HG03280 (cell line): ENCODE results near the gene KIF25.
"Not testable (repeated sequence)": the region's sequence is repeated elsewhere in the genome, so short reads cannot be mapped to it uniquely, and the experiment has no call there.

Experiments used
- ATAC-seq: cut with Tn5 transposase; IDR thresholded peaks from one replicate; pipeline ENCODE4 v1.9.1; 2021; ENCODE audit warnings: mild to moderate bottlenecking, moderate library complexity; ENCODE audit not compliant: unreplicated experiment

The KIF25 gene

GRCh38 chr6:167974640-167975344 is 22.7 kb upstream of the KIF25 start:
- no peak for ATAC-seq

GRCh38 chr6:167975458-167975857 is 22.0 kb upstream of the KIF25 start:
- ATAC-seq: no peak

- ATAC-seq: not testable (repeated sequence)
These were observed 21.3 kb upstream of the KIF25 start for GRCh38 chr6:167976116-167976657.

- no peak for ATAC-seq
These were observed 20.8 kb upstream of the KIF25 start for GRCh38 chr6:167976708-167977107.

GRCh38 chr6:167977717-167978467 is 19.6 kb upstream of the KIF25 start:
- no peak for ATAC-seq

DNA sequence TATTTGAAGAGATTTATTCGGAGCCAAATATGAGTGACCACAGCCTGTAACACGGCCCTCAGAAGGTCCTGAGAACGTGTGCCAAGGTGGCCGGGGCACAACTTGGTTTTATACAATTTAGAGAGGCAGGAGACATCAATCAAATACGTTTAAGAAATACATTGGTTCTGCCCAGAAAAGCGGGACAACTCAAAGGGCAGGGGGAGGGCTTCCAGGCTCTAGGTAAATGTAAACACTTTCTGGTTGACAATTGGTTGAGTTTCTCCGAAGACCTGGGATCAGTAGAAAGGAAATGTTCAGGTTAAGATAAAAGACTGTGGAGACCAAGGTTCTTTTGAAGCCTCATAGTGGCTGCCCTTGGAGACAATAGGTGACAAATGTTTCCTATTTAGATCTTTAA is 18.9 kb upstream of the KIF25 start:
- ATAC-seq: no peak

DNA sequence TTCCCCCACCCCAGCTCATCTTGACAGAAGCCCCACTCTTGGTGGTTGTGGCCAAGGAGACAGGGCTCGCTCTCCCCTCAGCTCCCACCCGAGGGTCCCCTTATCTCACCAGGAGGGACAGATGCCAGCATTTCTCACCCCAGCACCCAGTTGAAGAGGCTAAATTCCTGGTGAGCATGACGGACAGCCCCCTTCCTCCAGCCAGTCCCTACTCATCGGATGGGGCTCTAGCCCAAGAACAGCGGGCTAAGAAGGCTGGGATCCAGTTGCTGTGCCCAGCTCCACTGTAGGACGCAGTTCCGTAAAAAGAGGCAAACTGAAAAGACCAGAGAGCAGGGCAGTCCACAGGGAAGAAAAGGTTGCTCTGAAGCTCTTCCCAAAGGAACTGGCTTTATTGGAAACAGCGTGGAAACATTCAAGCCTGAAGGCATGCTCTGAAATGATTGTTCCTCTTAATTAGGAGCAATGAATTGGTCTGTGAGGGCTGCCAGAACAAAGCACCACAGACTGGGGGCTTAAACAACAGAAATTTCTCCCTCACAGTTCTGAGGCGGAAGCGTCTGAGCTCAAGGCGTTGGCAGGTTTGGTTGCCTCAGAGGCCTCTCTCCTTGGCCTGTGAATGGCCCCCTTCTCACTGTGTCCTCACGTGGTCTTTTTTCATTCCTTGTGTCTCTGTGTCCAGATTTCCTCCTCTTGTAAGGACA is 17.9 kb upstream of the KIF25 start:
- ATAC-seq: no peak

DNA sequence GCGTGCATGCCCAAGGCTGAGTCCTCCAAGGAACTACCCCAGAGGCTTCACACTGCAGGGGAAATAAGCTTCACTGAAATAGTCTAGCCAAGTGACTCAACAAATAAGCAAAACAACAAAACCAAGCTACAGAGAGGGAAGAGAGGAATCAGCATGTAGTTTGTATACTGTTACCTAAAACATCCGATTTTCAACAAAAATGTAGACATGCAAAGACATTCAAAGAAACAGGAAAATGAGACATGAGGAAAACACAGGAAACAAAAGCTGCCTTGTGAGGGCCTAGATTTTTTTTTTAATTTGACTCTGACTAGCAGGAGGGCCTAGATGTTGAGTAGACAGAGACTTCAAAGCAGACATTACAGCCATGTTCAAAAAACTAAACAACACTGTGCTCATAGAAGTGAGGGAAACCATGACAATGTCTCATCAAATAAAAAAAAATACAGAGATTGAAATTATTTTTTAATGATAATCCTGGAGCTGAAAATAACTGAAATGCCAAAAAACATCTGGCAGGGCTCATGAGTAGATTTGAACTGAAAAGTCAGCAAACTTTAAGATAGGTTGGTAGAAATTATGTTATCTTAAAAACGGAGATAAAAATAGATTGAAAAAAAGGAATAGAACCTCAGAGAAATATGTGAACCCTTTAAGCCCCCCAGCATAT is 16.4 kb upstream of the KIF25 start:
- no peak for ATAC-seq

- no peak for ATAC-seq
These were observed 15.5 kb upstream of the KIF25 start for GRCh38 chr6:167981916-167982462.

- no peak for ATAC-seq
These were observed 13.2 kb upstream of the KIF25 start for GRCh38 chr6:167984144-167984719.

DNA sequence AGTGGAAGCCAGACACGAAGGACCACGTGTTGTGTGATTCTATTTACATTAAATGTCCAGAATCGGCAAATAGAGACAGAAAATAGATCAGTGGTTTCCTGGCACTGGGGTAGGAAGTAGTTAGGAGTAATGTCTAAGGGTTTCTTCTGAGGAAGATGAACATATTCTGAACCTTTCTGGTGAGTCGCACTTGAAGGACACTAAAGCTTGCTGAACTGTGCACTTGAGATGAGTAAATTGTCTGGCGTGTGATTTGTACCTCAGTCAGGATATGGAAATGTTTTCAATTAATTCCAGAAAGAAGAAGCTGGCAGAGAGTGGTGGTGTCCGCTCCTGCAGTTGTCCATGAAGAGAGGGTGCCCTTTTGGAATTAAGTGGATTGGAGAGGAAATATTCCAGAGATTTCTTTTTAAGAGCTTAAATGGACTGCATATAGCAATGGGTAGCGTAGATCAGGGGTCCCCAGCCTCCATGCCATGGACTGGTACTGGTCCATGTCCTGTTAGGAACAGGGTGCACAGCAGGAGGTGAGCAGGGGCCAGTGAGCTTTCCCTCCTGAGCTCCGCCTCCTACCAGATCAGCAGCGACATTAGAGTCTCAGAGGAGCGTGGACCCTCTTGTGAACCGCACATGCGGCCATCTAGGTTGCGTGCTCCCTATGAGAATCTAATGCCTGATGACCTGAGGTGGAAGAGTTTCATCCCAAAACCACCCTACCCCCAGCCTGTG is 12.4 kb upstream of the KIF25 start:
- ATAC-seq: no peak

- ATAC-seq: no peak
These were observed 11.4 kb upstream of the KIF25 start for GRCh38 chr6:167985911-167986595.

DNA sequence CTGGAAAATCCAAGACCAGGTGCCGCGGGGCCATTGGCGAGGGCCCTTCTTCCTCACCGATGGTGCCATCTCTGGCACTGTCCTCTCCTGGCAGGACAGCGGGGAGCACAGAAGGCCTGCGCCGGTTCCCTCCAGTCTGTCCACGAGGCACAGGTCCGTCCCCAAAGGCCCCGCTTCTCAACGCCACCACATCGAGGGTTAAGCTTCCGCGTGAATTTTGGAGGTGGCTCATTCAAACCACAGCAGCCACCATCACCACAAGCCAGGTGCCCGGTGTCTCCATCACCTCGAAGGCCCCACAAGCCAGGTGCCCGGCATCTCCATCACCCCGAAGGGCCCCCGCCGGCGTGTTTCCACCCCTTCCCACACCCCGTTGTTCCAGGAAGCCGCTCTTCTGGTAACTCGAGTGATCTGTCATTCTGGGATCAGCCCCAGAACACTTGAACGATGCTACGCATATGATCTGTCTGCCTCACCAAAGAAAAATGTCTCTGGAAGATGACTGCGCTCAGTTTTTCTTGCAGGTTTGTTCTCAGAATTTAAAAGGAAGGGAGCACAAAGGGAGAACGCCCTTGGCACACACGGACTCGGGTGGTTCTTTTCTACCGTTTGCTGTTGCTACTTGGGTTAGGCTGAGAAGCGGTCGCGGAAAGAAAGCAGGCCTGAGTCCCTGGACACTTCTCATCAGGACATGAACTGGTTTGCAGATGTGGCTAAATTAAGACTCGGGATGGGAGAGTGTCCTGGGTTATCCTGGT is 9.9 kb upstream of the KIF25 start:
- ATAC-seq: no peak

DNA sequence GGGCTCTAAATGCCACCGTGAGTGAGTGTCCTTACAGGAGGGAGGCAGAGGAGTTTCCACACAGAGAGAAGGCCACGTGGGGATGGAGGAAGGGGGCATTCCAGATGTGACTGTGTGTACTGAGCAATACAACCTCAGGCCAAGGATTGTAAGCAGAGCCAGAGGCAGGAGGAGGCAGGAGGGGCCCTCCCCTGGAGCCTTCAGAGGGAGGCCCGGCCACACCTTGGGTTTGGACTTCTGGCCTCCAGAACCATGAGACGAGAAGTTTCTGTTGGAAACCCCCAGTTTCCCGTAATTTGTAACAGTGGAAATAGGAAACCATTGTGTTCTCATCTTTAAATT is 9.3 kb upstream of the KIF25 start:
- ATAC-seq: no peak

GRCh38 chr6:167988945-167989841 is 8.3 kb upstream of the KIF25 start:
- ATAC-seq: no peak

DNA sequence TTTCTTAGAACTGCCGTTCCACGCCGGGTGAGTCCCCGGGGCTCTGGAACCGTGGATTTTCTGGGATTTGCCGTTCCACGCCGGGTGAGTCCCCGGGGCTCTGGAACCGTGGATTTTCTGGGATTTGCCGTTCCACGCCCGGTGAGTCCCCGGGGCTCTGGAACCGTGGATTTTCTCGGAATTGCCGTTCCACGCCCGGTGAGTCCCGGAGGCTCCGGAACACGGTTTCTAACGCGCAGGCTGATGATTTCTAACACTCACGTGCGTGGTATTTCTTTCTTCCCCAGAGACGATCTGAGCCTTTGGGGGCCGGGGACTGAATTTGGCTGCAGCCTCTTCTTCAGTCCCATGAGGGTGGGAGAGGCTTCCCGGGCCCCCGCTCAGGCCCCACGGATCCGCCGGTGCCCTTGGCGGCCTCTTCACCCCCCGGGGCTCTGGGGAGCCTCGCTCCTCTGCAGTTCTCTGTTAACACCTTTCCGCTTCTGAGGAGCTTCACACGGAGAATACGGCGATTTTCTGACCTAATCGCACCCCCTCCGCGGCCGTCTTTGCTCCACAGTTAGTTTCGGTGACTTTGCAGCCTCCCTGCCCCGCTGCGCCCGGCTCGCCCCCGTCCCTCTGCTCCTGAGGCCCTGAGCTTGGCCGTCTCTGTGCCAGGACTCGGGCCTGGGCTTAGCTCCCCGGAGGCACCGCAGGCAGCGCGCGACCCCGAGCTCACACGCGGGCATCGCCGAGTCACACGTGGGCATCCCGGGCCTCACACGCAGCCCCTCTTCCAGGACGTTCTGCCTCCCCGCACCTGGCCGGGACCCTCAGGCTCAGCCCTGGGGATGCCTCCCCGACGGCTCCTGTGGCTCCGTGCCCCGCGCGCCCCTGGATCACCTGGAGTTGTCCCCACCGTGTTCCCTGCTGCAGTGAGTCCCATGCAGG is 7.2 kb upstream of the KIF25 start:
- no peak for ATAC-seq
